GM10847 (cell line): ENCODE data around the gene PLEKHJ1.

Experiments used
- POLR2A ChIP-seq: IDR thresholded peaks from 2 replicates; pipeline ENCODE4 v1.6.1; 2011; ENCODE audit not compliant: insufficient read length; ENCODE audit errors: extremely low read depth

The PLEKHJ1 gene

DNA sequence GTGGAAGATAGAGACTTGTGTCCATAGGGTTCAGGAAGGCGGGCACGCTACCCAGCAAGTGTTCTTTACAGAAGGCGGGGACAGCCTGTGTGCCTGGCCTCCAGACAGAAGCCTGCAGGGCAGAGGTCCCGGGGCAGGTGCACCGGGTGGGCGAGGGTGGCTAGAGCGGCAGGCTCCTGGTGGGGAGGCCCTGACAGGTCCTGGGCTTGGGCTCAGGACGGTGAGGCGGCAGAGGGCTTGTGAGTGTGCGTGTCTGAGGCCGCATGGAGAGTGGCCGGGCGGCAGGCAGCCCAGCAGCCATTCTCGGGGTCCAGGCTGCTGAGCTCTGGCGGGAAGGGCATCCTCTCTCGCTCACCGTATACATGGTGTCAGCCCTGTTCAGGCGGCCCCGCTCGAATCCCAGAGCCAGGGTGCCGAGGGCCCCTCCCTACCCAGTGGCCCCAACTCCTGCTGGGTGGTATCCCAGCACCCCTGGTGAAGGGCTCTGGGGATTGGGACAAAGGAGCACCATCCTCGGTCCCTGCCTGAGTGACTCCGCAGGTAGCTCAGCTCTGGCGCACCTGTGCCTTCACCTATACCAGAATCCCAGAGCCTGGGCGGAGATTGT lies 10.0 kb upstream of the PLEKHJ1 start:
- no peak for TF ChIP-seq POLR2A

- no peak for TF ChIP-seq POLR2A
Measured at GRCh38 chr19:2245273-2245672, 9.1 kb upstream of the PLEKHJ1 start.

- no peak for TF ChIP-seq POLR2A
Measured at GRCh38 chr19:2244486-2244885, 8.4 kb upstream of the PLEKHJ1 start.

GRCh38 chr19:2244125-2244411 lies 7.9 kb upstream of the PLEKHJ1 start:
- no peak for TF ChIP-seq POLR2A

- TF ChIP-seq POLR2A: no peak
Measured at GRCh38 chr19:2243274-2244124, 7.4 kb upstream of the PLEKHJ1 start.

DNA sequence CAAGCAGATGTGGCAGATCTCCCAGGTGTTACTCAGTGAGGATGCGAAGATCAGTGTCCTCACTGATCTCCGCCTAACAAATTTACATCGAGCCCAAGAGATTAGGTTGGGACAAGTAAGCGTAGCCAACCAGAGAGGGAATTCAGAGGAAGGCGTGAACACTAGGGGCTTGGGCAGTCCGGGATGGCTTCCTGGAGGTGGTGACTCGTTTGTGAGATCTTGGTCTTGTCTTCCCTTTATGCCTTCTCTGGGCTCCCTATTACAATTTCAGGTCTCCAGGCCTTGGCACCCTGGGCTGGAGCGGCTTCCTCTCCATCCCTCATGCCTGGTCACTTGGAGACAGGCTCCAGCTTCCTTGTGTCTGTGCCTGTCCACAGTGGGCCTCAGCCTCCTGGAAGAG lies 6.7 kb upstream of the PLEKHJ1 start:
- no peak for TF ChIP-seq POLR2A

DNA sequence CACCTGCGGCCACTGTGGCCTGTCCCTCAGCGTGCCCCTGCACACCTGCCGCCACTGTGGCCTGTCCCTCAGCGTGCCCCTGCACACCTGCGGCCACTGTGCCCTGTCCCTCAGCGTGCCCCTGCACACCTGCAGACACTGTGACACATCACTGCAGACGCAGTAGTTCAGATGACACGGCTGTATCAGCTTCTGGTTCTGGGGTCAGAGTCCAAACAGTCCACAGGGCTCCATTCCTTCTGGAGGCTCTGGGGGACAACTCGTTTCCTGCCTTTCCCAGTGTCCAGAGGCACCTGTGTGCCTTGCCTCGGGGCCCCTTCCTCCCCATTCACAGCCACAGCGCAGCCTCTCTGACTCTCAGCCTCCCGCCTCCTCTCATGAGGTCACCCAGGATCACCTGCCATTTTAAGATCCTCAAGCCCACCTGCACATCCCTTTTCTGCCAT lies 6.0 kb upstream of the PLEKHJ1 start:
- no peak for TF ChIP-seq POLR2A

GRCh38 chr19:2240881-2241760 lies 5.0 kb upstream of the PLEKHJ1 start:
- TF ChIP-seq POLR2A: no peak

- no peak for TF ChIP-seq POLR2A
Measured at GRCh38 chr19:2239771-2240770, 3.9 kb upstream of the PLEKHJ1 start.

DNA sequence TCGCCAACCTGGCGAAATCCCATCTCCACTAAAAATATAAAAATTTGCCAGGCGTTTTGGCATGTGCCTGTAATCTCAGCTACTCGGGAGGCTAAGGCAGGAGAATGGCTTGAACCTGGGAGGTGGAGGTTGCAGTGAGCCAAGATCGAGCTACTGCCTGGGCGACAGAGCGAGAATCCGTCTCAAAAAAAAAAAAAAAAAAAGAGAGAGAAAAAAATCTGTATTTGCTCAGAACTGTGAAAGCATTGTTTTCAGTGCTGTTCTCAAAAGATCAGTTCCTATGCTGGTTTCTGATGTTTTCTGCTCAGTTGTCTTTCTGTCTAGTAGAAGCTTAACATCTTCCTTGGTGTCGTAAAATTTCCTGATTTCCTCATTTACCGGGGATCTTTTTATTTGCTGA lies 3.0 kb upstream of the PLEKHJ1 start:
- no peak for TF ChIP-seq POLR2A

DNA sequence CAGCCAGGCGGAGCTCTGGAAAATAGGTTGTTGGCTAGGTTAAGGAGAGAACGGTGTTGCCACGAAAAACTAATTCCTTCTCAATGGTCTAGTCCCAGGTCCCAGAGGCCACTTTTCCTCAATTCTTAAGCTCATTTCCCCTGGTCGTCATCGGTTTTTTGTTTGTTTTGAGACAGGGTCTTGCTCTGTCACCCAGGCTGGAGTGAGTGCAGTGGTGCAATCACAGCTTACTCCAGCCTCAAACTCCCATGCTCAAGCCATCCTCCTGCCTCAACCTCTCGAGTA lies 1.7 kb upstream of the PLEKHJ1 start:
- TF ChIP-seq POLR2A: no peak

DNA sequence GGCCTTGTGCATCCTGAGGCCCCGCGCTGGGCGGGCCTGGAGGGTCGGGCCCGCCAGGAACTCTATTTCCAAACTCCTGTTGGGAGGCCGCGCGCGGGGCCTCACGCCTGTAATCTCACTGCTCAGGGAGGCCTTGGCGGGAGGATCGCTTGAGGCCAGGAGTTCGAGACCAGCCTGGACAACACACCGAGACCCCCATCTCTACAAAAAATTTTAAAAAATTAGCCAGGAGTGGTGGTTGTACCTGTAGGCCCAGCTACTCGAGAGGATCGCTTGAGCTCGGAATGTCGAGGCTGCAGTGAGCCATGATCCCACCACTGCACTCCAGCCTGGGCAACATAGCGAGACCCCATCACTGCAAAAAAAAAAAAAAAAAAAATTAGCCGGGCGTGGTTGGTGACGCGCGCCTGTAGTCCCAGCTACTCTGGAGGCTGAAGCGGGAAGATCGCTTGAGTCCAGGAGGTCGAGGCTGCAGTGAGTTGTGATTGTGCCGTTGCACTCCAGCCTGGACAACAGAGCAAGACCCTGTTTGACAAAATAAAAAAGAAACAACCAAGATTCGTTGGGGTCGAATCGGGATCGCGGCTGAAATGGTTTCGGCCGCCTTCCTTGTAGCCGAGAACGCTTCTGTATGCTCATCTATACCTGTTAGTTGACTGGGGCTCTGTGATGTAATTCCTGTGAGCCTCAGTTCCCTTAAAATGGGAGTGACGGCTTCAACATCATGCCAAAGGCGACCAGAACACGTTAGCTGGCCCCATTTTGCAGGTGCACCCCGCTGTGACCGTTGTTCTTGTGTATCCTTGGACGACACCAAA lies 1.1 kb upstream of the PLEKHJ1 start:
- TF ChIP-seq POLR2A: no peak

- TF ChIP-seq POLR2A: no peak
Measured at GRCh38 chr19:2236064-2236313, 140 bp downstream of the PLEKHJ1 start.

DNA sequence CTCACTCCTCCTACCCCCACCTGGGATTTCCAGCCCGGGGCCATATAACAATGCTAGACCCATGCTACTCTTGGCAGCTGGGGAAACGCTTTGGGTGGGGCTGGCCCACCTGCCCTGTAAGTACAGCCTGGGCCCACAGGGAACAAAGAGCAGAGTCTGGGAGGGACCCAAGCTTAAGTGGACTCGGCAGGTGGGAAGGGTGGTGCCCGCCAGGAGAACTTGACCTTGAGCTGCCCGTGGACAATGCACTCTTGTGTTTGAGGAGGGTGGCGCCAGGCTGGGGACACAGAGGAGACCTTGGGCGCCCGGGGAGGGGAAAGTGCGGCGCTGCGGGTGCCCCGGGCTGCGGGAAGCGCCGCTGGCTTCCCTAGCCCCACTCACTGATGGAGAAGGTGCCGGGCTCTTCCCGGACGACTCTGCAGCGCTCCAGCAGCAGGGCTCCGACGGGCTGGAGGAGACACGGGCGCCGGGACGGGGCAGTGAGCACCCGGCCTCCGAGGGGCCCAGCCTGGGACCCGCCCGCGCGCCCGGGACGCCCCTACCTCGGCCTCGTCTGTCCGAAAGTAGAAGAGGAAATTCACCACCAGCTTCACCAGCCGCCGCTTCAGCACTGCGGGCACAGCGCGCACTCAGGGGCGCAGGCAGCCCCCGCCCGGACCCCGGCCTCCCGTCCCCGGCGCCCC lies 607 bp downstream of the PLEKHJ1 start:
- TF ChIP-seq POLR2A: no peak

DNA sequence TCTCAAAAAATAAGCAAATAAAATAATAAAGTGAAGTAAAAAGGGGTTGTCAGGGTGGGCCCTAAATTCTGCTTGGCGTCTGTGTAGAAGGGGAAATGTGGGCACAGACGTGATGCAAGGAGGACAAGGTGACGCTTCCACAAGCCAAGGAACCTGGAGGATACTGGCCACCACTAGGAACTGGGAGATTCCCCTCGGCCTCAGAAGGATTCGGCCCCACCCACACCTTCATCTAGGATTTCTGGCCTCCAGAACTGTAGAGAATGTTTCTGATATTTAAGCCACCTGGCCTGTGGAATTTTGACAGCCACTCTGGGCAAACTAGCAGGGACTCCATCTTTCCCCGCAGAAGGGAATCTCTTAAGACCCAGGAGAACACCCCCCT lies 1.1 kb downstream of the PLEKHJ1 start:
- no peak for TF ChIP-seq POLR2A
